Brain pericyte (primary cell): ENCODE data around the gene ATOH8.
"Not testable (repeated sequence)": the region's sequence is repeated elsewhere in the genome, so short reads cannot be mapped to it uniquely, and the experiment has no call there.

ENCODE experiments used
- DNase-seq: peaks from one replicate; pipeline ENCODE4 v3.0.0-alpha.2; 2012; ENCODE audit warnings: low read depth, low spot score

The ATOH8 gene, protein sequence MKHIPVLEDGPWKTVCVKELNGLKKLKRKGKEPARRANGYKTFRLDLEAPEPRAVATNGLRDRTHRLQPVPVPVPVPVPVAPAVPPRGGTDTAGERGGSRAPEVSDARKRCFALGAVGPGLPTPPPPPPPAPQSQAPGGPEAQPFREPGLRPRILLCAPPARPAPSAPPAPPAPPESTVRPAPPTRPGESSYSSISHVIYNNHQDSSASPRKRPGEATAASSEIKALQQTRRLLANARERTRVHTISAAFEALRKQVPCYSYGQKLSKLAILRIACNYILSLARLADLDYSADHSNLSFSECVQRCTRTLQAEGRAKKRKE

DNA sequence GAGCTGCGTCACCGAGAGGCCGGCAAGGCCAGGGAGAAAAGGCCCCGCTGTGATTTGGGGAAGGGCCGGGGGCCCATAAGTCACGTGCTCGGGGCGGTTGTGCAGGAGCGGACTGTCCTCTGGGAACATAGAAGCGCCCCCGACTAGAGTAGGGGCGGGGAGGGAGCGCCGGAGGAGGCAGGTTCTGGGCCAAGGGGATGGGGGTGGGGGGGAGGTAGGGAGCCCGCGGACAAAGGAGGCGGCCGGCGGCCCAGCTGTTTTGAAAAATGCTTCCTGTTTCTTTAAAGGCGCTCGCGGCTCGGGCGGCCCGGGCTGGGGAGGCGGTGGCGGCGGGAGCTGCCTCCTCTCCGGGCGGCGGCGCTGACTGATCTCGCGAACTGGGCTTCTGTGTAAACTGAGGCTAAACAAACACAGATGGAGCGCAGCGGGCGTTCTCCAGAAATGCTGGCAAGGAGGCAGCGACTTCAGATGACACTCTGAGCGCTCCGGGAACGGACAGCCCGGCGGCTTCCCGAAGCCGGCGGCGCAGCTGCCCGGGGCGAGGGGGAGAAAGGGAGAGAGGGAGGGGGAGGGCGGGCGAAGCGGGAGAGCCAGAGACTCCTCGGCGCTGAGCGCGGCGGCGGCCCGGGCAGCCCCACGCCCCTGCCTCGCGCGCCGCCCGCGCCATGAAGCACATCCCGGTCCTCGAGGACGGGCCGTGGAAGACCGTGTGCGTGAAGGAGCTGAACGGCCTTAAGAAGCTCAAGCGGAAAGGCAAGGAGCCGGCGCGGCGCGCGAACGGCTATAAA is at the start of gene ATOH8:
TSS of gene ATOH8 (plus strand) at position 467 of the 788 bp plus-strand sequence. CDS start at position 666, 199 bp downstream.
- DNase-seq: peak; percentile 86

DNA sequence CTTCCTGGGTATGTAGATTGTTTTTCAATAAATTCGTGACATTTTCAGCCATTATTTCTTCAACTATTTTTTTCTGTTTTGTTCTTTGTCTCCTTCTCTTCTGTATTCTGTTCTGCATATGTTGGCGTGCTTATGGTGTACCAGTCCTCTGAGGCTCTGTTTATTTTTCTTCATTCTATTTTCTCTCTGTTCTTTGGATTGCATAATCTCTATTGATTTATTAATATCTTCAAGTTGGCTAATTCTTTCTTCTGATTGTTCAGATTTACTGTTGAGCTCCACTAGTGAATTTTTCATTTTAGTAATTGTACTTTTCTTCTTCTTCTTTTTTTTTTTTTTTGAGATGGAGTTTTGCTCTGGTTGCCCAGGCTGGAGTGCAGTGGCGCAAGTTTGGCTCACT is 49.8 kb upstream of the ATOH8 start:
- DNase-seq: no peak

DNA sequence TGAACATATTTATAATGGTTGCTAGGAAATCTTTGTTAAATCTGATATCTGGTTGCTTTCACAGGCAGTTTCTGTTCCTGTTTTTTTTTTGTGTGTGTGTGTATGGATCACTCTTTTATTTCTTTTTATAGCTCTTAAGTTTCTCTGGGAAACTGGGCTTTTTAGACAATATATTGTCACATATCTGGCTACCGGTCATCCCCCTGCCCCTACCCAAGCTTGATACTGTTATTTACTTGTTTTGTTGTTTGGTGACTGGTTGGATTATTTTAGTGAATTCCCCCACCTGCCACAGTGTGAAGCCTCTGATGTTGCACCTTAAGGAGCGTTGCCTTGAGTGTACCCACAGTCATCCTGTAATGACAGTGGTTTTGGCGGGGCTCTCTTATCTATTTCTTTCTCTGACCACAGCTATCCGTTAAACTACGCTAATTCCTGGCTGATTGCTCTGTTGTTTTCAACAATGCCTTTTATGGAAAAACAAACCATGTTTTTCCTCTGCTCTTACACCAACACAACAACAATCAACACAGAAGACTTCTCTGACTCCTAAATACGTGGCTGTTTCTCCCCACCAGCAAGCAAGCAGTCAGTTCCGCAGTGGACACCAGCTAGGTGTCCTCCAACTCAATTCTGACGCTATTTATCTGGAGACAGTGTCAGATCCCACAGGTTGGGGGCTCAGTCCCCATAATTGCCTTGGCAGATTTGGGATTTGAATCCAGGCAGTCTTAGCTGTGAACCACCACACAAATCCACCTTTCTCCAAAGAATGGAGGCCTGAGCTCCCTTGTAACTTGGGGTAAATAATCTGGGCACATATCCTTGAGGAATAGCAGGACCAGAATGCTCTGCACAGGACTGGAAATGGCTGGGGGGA is 48.8 kb upstream of the ATOH8 start:
- DNase-seq: no peak

DNA sequence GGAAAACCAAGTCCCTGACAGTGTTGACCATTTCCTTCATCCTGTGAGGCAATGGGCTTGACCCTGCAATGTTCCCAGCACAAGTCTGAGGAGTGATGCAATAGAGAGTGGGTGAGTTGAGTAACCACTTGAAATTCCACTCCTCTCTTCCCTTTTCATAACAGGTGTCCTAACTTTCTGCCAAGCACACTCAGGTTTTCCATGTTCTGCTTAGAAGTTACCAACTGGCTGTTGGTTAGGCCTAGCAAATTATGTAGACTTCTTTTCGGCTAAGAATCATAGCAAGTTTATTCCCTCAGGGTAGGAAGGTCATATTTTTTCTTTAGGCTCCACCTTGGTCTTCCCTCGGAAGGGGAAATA is 48.1 kb upstream of the ATOH8 start:
- DNase-seq: no peak

DNA sequence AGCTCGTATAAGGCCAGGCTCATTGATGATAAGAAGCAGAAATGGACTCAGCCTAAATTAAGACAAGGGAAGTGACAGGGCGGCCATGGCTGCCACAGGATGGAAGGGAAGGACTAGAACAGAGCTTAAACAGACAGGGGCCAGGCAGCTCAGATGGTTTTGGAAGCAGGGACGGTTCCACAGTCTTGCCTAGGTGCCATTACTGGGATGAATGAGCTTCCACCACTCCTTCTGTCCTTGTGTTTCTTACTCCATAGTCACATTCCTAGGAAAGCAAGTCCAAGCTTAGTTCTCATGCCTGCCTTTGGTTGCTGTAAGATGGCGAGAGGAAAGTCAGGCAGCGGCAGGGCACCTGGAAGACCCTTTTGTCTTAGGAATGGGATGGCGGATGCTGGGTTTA is 47.7 kb upstream of the ATOH8 start:
- no peak for DNase-seq

DNA sequence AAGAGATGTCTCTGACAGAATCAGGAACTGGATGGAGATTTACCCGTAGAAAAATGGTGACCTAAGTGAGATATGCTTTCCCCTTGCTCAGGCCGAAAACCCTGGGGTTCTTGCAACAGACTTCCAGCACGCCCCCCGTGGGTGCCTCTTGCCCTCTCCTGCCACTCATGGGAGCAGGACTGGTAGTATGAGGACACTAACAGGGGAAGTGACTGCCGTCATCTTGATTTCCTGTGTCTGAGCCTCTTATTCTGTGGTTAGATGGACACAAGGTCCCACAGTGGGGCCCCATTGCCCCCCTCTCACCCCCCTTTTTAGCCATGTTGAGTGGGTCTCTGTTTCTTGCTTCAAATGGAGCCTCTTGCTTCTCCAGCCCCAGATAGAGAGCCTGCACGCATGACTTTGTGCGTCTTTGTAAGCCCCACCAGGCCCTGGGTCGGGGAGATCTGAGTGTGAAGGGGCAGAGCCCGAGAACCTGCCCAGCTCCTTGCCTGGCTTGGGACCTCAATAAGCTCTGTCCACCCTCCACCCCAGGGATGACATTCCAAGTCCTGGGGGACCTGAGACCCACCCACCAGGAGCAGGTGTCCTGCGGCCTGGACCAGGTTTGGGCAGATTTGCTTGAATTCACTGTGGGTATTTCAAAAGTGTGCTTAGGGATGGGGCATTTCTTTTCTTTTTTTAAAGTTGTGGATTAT is 47.0 kb upstream of the ATOH8 start:
- no peak for DNase-seq

DNA sequence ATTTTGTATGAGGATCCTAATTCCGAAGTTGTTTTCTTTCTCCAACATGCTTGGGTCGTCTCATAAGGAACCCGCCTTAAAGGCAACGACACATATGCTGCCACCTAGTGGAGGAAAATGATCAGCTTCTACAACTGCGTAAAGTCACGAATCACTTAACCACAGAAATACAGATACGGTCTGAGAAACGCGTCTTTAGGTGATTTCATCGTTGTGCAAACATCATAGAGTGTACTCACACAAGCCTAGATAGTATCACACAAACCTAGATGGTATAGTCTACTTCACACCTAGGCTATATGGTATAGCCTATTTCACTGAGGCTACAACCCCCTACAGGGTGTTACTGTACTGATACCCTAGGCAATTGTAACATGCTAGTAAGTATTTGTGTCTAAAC is 46.5 kb upstream of the ATOH8 start:
- DNase-seq: peak; percentile 53

DNA sequence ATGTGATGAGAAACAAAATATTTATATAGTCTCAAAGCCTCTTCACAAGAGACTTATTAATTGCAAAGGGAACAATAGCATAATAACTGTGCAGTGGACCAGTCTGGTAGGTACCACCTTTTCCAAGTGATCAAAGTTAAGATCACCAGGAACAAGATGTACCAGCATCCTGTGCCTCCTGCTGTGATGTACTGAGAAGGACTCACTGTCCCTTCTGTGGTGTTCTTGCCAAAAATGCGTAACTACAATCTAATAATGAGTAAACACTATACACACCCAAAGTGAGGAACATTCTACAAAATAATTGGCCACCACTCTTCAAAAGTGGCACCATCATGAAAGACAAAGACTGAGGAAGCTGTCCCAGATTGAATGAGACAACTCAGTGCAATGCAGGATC is 45.1 kb upstream of the ATOH8 start:
- no peak for DNase-seq

DNA sequence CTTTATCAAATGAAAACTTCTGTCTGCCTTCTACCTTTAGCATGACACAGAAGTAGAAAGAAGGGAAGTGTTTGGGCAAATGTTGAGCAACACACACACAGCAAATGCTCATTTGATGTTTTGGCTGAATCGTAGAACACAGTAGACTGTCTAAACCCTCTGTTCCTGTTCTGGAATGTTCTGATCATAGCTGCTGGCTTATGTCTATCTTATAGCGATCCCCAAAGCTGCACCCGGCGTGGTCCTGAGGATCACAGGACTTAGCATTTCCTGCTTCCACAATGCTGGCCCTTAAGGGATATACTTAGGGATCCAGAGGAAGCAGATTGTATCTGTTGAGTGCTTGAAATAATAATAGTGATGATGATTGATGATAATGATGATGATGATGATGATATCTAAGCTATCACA is 44.4 kb upstream of the ATOH8 start:
- DNase-seq: no peak

DNA sequence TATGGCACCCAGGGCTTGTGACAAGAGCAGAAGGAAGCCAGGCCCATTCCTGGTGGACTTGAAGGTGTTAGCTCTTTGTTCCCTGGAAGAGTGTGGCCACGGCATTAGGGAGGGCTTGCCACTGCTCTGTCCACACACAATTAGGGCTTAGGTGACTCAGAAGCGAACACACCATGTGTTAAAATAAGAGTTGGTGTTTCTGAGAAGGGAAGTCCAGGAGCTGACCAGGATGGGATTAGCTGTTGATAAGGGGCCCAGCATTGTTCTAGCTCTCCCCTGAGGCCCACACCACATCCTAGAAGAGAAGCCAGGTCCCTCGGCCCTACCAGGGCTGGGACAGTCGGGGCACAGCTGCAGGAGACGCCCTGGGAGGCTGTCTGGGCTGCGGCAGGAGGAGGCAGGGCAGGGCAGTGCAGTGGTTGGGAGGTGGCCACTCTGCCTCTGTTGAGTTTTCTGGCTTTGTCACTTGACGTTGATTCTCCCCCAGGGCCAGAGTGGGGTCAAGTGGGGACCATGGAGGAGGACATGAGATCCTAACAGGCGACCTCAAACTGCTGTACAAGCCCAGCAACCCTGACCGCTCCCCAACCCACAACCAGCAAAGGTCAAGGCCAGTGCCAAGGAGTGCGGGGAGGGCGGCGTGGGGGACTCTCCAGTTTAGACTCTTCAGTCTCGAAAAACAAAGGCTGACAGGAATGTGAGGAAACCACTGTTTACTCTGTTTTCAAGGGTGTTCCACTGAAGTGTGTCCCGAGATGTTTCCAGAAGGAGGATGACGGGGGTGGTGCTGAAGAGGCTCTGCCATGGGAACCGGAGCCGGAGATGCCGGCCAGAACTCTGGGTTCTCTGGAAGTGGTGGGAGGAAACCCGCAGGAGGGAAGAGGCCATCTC is 42.9 kb upstream of the ATOH8 start:
- DNase-seq: no peak

DNA sequence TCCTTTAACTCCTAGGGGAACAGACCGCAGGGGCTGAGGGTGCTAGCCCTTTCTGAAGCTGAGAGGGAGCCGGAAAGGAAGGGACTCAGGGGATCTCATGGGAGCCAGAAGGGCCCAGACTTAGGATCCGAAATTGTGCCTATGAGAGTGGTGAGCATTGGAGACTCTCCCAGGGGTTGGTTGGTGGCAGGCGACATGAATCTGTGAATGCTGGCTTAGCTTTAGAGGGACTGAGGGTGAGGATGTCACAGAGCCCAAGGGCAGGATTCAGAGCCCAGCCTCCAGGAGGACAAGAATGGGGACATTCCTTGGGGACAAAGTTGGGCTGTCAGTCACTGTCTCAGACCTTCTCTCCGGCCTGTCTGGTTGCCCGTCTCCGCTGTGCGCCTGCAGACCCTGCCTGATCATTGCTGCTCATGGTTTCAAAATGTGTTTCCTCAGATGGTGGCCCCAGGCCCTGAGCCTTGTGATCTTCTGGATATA is 42.2 kb upstream of the ATOH8 start:
- no peak for DNase-seq

DNA sequence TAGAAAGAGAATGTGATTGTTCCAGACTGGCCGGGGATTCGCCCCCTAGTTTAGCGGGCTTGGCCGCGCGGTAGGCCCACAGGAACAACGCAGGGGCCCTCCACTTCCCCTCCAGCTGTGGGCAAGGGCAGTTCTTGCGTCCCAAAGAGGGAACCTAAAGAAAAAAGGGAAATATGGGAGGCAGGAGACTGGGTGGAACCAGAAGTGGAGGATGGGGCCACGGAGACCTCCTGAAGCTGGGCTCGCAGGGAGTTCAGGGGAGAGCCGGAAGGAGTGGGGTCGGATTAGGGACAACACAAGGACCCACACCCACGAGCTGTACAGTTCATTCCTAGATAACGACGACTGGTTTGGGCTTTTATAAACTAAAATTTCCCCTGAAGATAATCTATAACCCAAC is 41.5 kb upstream of the ATOH8 start:
- no peak for DNase-seq

DNA sequence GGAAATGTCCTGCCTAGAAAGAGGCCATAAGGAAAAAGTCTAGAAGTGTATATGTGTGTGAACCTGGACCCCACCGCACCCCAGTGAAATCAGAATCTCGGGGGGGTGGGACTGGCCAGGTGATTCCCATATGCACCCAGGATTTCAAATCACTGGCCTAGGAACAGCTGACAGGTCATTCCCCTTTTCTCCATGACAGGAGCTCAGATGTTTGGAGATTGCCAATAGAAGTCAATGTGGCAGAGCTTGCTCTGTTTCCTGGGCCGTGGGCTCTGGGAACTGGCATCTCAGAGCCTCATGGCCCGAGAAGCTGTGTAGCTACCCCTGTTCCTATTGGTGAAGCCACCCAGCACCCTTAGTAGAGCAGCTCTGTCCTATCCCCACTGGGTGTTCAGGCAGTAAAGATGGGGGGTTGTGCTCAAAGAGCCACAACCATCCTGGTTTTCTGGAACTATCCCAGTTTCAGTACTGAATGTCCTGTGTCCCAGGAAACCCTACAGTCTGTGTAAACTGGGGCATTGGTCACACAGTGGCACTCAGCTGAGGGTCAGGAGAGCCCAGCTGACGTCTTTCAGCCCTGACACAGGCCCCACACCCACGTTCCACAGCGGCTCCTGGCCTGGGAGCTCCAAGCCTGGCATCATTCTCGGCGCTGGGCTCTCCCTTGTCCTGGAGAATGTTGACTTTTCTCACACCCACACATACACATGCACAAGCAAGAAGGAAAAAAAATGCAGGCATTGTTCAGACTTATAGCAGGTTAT is 40.8 kb upstream of the ATOH8 start:
- no peak for DNase-seq

DNA sequence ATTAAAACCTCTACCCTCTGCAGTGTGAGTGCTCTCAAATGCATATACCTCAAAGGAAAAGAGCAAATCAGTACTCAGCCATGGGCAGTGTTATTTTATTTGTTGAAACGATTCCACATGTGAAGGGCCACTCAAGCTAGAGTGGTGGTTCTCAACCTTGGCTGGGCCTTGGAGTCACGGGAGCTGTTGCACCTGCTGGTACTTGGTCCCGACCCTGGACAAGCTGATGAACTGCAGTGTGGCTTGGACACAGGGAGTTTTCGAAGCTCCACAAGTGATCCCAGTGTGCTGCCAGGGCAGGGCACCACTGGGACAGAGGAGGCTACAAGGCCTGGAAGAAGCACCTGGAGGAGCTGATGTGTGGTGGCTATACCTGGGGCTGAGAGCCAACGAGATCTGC is 40.0 kb upstream of the ATOH8 start:
- DNase-seq: no peak

DNA sequence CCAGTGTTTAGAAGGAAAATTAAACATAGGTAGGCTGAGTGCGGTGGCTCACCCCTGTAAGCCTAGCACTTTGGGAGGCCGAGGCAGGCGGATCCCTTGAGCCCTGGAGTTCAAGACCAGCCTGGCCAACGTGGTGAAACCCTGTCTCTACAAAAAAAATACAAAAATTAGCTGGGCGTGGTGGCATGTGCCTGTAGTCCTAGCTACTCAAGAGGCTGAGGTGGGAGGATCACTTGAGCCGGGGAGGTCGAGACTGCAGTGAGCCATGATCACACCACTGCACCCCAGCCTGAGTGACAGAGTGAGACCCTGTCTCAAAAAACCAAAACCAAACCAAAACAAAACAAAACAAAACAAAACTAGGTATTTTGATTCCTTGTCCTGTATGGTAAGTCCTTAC is 39.4 kb upstream of the ATOH8 start:
- DNase-seq: not testable (repeated sequence)

DNA sequence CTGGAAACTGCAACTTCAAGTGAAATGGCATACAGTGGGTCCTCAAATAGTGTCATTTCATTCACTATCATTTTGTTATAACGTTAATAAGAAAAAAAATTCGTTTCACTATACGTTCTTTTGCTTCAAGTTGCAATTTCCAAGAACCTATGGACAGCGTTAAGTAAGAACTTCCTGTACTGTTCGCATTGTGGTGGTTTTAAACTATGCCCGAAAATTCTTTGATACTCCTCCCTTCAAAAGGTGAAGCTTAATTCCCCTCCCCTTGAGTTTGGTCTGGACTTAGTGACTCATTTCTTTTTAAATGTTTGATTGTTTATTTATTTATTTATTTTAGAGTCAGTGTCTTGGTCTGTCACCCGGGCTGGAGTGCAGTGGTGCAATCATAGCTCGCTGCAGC is 39.0 kb upstream of the ATOH8 start:
- no peak for DNase-seq

DNA sequence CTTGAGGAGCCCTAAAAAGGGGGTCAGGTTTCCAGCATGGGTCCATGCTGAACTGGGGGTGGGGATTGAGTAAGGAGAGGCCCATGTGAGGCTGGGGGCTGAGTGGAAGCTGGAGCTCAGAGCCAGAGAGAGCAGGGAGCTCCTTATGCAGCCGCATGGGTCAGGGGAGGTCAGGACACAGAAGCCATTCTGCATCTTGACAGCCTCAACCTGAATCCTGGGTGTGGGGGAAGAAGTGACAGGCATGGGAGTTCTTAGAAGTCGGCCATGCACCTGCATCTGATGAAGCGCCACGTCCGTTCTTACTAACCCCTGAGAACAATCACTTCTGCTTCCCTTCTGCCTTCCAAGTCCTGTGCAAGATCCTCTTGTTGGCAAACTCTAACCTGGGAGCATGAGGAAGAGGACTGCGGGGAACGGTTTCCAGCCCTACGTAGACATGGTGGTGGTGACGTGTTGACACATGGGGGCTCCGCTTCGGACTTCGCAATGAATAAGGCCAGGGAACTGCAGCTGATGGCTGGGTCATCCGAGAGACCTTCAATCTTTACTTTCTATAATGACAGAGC is 37.4 kb upstream of the ATOH8 start:
- DNase-seq: no peak

DNA sequence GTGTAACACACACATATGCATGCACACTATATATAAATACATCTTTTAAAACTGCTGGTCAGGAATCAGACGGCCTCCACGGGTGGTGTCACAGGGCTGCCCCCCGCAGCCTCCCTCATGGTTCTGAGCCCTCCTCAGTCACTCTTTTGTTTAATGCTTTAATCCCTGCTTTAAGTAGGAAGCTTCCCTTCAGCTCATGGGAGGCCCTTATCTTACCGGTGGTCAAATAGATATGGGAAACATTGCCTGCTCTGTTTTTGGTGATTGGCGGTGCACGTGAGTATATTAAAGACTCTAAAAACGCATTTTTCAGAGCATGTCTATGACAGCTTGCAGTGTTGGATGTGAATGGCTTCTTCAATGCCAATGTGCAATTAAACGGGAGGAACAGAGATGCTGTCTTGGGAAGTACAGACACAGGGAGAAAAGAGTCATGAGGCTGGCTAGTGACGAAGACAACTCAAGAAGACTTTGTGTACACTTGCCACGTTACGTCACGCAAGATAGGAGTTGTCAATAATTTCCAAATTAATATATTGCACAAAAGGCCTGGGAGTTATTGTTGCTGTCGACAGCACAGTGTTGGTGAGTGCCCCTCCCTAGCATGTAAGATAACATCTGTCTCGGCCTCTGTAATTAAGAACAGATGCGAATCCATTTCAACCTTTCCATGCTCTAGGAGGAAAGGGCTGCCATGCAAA is 36.3 kb upstream of the ATOH8 start:
- DNase-seq: no peak

DNA sequence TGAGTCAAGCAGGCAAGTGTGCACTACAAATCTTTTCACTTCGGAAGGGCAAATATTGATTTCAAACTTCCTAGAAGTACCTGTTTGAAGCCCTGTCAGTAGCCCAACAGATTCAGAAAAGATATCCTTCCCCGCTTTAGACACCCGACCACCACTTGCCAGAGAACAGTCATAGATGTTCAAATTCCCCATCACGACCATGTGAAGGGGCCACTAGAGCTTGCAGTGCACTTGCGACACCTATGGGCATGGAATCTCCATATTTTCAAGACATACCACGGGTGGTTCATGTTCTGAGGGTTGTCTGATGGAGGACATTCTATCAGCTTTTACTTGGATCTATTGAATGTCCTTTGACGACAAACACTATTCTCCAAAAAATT is 35.8 kb upstream of the ATOH8 start:
- DNase-seq: no peak
